VCaP (cell line): Measurements from ENCODE around the gene PODN.

Source experiments
- H3K27ac ChIP-seq: fragments of 450-650 bp; 2 replicates; pipeline ENCODE4 v1.5.1; 2017
- CTCF ChIP-seq: fragments of 450-650 bp; conservative IDR thresholded peaks from 2 replicates; pipeline ENCODE4 v1.5.1; 2017; ENCODE audit warnings: mild to moderate bottlenecking, moderate library complexity

The PODN gene

GRCh38 chr1:53061859-53062707 lies at the start of gene PODN:
TSS of gene PODN (plus strand) at chr1:53062213. CDS start at chr1:53069856, 7,643 bp downstream.
- peak within 1 kb of the TSS; percentile 37; the same call in 1 of the 2 replicates for H3K27ac ChIP-seq
- TF ChIP-seq CTCF, result no peak

- H3K27ac ChIP-seq, result peak overlapping the region; percentile 84
- TF ChIP-seq CTCF, result no peak
Measured at GRCh38 chr1:53014791-53015507, 47.1 kb upstream of the PODN start.

DNA sequence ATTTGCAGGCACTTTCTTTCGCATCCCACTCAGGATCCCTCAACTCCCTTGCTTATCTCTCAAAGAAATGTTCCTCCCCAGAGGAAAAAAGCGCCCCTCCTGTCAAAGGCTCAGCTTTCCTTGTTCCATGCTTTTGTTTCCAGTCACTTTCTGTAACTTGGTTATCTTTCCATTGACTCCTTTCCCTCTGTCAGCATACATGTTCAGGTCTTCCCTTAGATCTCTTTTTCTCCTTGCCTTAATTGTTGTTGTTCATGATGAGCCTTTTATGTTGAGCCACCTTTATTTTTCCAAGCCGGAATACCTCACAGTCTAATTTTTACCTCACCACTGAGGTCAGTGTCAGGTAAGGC lies 46.5 kb upstream of the PODN start:
- peak overlapping the region; percentile 84 for H3K27ac ChIP-seq
- no peak for TF ChIP-seq CTCF

DNA sequence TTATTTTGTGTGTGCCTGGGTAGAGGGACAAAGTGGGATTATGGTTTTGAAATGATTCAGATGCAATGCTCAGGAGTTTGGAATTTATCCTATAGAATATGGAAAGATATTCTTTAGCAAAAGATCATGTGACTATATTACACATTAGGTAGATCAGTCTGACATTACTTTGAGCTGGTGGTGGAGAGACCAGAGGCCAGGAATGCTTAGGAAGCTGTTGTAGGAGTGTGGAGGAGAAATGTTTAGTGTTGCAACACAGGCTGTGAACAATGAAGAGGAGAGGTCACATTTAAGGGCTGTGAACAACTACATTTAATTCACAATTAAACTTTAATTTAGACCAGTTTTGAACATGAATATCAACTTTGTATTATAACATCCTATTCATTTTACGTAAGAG lies 45.3 kb upstream of the PODN start:
- no peak for TF ChIP-seq CTCF
- no peak overlapping the region for H3K27ac ChIP-seq

- no peak for TF ChIP-seq CTCF
- H3K27ac ChIP-seq, result no peak overlapping the region
Measured at GRCh38 chr1:53020588-53020987, 41.4 kb upstream of the PODN start.

DNA sequence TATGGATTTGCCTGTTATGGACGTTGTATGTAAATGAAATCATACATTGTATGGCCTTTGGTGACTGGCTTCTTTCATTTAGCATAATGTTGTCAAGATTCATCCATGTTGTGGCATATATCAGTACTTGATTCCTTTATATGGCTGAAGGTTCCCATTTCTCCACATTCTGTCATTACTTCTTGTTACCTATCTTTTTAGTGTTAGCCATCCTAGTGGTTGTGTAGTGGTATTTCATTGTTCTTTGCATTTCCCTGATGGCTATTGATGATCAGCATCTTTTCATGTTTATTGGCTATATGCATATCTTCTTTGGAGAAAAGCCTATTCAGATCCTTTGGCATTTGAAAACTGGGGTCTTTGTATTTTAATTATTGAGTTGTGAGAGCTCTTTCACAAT lies 39.8 kb upstream of the PODN start:
- no peak overlapping the region for H3K27ac ChIP-seq
- TF ChIP-seq CTCF, result no peak

DNA sequence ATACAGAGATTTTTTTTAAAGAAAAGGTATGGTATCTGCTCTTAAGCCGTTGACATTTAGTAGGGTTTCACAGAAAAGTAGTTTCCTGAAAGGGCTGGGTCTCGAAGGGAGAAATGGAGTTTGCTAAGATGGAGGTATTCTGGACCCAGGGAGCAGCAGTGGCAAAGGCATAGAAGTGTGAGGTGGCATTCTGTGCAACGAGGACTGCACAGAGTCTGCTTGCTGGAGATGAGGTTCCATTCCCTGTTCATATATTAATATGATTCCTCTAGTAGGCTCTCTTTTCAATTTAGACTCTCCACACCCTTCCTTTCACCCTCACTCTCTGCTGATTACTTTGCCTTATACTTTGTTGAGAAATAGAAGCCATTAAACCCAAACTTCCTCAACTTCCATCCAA lies 38.5 kb upstream of the PODN start:
- no peak for TF ChIP-seq CTCF

More for the DNA sequence above, 38.5 kb upstream of the PODN start:
- no peak overlapping the region for H3K27ac ChIP-seq
